GM19193 (cell line): ENCODE data around the gene TMEM184B.
A peak's percentile ranks its signal among the peaks of the same experiment; 100 is the strongest.

Source experiments
- POLR2A ChIP-seq: IDR thresholded peaks from 4 replicates; pipeline ENCODE4 v1.6.1; 2011; ENCODE audit not compliant: insufficient read depth, insufficient read length; ENCODE audit errors: extremely low read depth

Gene TMEM184B

GRCh38 chr22:38203090-38203810 is 69.6 kb downstream of the TMEM184B start:
- TF ChIP-seq POLR2A: peak; percentile 23

GRCh38 chr22:38202437-38203089 is 70.2 kb downstream of the TMEM184B start:
- no peak for TF ChIP-seq POLR2A

GRCh38 chr22:38201711-38202436 is 70.9 kb downstream of the TMEM184B start, which contains the start of gene MAFF:
Gene MAFF (plus strand): TSS chr22:38201994. CDS start chr22:38213854, 11,860 bp downstream.
- TF ChIP-seq POLR2A: peak; percentile 39

GRCh38 chr22:38201371-38201710 is 71.5 kb downstream of the TMEM184B start:
- TF ChIP-seq POLR2A: no peak

- no peak for TF ChIP-seq POLR2A
Observed at GRCh38 chr22:38199826-38200559, 72.8 kb downstream of the TMEM184B start.

GRCh38 chr22:38196791-38197419 is 75.9 kb downstream of the TMEM184B start:
- no peak for TF ChIP-seq POLR2A

GRCh38 chr22:38193580-38193979 is 79.2 kb downstream of the TMEM184B start:
- TF ChIP-seq POLR2A: no peak

GRCh38 chr22:38192475-38192863 is 80.3 kb downstream of the TMEM184B start:
- no peak for TF ChIP-seq POLR2A

GRCh38 chr22:38191731-38192474 is 80.9 kb downstream of the TMEM184B start:
- TF ChIP-seq POLR2A: no peak

GRCh38 chr22:38191055-38191454 is 81.8 kb downstream of the TMEM184B start:
- no peak for TF ChIP-seq POLR2A

- TF ChIP-seq POLR2A: no peak
Observed at GRCh38 chr22:38190581-38190980, 82.2 kb downstream of the TMEM184B start.

GRCh38 chr22:38189104-38189503 is 83.7 kb downstream of the TMEM184B start:
- TF ChIP-seq POLR2A: no peak

- TF ChIP-seq POLR2A: no peak
Observed at GRCh38 chr22:38187413-38188212, 85.2 kb downstream of the TMEM184B start.
